NCI-H187 (cell line): ENCODE measurements around the gene TTYH2.

Experiments used
- DNase-seq, 2 experiments: peaks; one replicate each; lab custom pipeline; 2025; lab: John Stamatoyannopoulos, UW

Gene TTYH2

DNA sequence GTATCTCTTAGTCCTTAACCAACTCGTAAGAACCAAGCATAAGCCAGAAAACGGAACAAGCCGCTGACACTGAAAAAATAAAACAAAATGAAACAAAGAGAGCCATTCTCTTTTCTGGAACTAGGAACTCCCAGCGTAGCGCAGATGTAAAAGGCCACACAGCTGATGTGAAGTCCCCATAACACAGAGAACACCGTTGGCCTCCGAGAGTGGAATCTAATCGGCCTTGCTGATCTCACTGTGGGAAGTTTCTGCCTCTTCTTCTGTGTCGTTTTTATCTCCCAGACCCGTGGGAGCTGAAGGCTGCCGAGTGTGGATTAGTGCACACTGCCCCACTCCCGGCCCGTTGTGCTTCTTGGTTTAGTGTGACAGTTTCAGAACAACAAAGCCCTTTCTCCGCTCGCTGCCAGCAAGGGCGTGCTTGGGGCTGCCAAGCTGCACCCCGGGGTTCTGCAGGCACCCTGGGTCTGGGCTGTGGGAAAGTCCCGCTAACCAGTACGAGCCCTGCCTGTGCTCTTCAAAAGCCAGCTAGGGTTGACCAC is 21.7 kb downstream of the TTYH2 start:
- DNase-seq: no peak

DNA sequence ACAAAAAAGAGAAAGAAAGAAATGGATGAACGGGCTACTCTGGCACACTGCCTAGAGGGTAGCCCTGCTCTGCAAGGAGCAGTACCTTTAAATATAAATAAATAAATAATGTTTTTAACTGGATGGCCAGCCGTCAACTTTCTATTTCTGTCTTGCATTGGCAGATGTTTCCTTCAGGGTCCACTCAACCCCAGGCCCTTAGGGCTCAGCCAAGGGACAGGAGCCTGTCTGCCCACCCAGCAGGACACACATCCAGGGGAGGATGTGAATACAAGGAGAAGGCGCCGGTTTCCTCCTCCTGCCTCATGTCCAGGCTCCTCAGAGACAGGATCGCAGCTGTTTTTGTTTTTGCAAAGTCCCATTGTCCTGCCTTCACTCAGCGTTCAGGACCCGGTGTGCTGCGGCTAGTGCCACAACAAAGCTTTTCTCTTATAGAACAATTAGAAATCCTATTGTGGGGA is 22.6 kb downstream of the TTYH2 start:
- no peak for DNase-seq

DNA sequence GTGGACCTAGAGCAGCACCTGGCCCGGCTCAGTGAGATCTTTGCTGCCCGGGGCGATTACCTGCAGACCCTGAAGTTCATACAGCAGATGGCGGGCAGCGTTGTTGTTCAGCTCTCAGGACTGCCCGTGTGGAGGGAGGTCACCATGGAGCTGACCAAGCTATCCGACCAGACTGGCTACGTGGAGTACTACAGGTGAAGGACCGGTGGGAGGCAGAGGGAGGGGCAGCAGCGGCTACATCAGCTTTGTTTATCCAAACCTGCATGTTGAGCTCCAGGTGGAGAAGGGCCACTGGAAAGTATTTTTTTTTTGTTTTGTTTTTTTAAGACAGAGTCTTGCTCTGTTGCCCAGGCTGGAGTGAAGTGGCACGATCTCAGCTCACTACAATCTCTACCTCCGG is 23.9 kb downstream of the TTYH2 start:
- DNase-seq: no peak

DNA sequence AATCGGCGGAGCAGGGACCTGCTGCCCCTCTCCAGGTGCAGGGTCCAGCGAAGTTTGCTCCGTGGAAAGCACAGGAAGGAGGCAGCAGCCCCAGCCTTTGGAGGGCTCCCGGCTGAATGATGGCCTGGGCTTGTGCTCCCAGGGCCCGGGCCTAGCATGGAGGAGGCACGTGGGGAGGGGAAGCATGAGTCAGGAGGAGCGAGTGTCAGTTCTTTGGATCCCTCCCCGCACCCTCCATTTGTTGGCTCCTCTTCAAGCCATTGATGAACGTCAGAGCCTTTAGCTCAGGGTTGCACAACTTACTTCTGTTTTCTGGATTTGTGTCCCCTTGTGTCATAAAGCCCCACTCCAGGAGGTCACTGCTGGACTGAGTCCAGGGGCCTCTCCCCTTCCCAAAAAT is 25.8 kb downstream of the TTYH2 start:
- DNase-seq: no peak

DNA sequence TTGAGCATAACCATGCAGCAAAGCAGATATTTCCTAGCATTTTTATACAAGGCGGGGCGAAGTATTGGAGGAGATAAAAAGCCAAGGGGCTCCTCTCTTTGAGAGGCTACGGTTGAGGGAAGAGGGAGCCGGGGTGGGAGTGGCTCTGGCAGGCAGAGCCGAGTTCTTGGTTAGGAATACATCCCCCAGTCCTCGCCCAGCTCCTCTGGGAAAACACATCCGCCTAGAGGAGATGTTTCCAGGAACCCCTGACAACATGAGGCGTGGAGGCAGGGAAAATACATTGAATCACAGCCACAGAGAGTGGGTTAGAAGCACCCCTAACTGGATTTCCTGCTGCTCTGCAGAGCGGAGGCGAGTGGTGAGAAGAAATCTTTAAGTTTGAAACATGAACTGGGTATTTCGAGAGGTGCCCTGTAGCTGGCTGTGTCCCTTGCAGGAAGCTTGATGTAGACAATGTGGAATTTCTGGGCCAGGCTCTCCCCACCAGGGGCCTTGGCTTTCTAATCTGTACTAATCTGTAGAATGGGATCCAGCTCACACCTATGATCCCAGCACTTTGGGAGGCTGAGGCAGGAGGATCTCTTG is 27.3 kb downstream of the TTYH2 start:
- DNase-seq: no peak

DNA sequence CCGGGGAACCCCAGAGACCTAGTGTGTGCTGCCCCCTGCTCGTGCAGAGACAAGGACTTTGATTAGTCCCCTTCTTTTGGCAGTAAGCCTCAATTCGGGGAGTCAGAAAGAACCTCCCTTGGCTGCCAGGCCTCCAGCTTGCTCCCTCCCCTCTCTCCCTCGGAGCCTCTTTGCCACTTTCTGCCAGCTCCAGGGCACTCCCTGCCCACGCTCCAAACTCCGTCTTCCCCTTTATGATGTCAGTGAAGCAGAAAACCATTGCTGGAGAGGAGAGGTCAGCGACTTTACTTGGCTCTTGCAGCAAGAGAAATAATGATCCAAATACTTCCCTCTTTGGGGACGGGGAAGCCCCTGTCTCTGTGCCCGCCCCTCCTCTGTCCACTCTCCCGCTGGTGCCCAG is 28.1 kb downstream of the TTYH2 start:
- no peak for DNase-seq

DNA sequence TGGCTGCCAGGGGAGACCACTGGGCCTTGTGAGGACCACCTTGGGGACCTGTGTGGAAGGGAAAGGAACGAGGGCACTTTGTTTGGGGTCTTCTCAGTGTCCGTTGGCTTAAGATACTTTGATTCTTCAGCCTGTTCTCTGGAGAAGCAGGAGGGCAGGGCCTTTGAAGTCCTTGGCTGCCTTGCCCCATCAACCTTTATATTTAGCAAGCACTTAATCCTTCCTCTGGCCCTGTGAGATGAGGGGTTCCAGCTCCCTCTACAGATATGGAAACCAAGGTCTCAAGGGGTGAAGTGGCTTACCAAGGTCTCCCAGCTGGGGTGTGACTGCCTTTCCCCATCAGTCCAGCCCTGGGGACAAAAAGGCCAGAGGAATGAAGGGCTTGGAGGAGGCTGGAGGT is 28.5 kb downstream of the TTYH2 start:
- DNase-seq: no peak

DNA sequence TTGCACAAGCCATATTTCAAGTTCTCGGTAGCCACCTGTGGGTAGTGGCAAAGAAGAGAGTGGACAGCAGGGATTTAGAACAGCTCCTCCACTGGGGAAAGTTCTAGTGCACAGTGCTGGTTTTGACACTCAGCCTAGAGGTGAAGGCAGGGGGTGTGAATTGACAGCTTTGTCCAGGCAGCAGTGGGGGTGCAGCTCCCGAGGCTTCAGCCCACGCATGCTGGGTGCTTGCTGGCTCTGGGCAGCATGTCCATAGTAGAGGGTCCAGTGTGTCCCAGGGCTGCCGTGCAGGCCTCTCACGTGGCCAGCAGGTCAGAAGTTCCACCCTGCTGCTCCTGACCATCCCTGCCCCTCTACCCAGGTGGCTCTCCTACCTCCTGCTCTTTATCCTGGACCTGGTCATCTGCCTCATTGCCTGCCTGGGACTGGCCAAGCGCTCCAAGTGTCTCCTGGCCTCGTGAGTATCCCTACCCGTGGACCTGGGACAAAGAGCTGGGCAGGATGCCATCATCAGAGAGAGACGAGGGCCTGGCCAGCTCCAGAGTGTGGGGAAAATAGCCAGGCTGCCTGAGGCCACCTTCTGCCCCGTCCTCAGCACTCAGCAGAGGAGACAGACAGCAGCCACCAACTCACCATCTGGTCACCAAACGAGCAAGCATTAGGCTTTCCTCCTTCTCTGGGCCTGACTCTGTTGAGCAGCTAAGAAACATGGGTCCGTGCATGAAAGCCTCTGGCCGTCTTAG is 29.8 kb downstream of the TTYH2 start:
- DNase-seq: no peak

DNA sequence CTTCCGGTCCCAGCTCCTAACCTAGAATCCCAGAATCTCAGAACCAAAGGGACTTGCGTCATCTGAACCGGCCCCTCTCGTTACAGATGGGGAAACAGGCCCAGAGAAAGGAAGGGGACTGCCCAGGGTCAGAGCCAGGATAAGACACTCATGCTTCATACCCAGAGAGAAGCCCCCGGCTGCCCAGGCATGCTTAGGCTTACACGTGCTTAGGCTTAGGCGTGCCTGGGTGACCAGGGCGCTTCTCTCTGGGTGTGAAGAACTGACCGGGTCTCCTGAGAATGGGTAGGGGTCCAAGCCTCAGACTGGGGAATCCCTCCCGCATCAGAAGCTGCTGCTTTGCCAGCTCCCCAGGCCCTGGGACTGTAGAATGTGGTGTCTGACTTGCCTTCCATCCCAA is 30.8 kb downstream of the TTYH2 start:
- DNase-seq: no peak

DNA sequence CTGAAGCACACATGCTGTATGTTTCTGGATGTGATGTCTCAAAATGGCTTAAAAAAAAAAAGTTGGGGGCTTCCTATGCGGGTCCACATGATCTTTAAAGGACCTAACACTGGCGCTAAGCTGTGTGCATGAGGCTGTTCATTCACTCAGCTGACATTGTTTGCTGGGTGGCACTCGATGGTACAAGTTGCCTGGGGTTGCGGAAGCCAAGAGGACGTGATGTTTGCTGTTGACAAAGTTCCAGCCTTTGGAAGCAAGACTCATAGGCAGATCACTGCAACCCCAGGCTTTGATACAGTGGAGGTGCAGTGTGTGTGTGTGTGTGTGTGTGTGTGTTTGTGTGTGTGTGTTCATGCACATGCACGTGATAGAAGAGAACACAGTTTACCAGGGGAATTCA is 31.2 kb downstream of the TTYH2 start:
- no peak for DNase-seq

DNA sequence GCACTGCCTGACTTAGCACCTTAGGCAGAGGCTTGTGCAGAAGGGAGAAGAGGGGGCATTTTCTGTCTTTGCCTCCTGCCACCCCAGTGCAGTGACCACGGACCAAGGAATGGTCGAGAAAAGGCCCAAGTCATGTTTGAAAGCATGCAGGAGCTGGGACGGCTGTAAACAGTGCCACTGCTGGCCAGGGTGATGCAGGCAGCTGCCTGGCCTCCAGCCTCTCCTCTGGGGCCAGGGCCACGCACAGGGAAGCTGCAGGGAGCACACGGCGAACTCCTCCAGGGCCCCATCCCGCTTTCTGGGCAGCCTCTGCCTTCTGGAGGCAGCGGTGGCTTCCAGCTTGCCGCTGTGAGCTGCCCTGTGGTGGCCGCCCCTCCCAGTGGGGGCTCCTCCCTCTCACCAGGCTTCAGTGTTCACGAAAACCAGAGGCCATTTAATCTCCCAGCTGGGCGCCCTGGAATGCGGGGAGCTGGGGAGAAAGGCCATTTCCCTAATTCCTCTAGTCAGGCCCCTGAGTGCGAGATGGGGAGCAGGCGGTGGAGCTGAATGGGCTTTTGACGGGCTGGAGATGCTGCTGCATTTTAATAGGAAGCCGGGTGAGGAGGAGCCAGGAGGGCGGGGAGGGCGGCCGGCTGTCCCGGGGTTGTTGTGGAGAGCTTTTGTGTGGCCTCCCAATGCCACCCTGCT is 31.9 kb downstream of the TTYH2 start:
- DNase-seq: no peak

DNA sequence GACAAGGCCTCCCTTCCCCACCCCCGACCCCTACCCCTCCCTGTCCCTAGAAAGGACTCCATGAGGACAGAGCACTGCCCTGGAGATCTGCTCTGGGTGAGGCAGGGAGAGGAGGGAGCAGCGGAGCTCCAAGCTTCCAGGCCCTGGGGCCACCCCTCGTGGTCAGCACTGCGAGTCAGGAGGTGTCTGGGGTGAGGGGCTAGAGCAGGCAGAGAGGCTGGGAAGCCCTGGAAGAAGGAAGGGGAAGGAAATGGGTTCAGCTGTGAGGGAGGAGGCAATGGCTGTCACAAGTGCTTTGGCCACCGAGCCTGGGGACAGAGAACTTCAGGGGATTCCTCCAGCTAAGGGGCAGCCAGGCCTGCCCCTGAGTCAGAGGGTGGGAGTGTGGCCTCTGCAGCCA is 32.5 kb downstream of the TTYH2 start:
- DNase-seq: no peak

DNA sequence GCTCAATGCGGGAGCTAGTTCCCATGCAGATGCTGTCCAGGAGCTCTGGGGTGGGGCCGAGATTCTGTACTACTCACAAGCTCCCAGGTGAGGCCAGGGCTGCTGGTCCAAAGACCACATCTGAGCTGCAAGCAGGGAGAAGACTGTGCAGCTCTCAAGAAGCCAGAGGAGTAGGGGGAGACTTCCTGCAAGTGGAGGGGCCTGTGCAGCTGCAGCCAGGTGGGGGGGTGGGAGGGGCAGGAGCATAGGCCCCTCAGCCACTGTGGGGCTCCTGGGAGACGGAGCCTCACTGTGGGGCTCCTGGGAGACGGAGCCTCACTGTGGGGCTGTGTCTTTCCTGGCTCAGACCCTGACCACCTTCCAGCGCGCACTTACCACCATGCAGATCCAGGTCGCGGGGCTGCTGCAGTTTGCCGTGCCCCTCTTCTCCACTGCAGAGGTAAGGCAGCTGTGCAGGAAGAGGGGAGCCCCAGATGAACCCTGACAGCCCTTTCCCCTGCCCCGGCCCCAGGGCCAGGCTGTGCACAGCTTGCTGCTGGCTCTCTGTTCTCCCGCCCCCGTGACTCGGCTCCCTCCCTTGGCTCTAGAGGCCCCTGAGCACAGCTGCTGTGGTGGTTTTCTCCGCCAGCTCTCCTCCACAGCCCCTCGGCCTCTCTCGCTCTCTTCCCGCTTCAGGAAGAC is 36.4 kb downstream of the TTYH2 start:
- DNase-seq: no peak

DNA sequence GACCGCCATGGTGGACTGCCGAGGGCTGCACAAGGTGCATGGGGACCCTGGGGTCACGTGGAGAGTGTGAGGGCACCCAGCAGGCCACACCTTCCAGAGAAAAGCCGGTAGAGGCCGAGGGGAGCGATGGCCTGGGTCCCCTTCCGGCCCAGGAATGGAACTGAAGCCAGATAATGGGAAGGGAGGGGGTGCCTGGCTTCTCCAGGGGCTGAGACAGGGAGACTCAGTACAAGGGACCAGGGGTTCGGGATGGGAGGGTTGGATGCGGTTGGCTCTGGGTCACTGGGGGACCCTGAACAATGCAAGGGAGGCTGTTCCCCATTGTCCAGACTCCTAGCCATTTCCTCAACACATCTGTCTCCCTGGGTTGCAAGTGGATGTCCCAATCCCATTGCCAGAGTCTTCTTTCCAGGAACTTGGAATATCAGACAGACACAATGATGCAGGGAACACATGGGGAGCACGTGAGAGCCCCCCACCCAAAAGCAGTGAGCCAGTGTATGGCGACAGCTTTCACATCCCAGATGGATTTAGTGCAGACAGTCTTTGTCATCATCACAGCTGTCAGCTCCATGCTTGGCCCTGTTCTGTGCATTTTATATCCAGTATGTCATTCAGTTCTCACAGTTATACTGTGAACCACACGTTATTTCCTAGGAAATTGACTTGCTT is 37.1 kb downstream of the TTYH2 start:
- DNase-seq: no peak

DNA sequence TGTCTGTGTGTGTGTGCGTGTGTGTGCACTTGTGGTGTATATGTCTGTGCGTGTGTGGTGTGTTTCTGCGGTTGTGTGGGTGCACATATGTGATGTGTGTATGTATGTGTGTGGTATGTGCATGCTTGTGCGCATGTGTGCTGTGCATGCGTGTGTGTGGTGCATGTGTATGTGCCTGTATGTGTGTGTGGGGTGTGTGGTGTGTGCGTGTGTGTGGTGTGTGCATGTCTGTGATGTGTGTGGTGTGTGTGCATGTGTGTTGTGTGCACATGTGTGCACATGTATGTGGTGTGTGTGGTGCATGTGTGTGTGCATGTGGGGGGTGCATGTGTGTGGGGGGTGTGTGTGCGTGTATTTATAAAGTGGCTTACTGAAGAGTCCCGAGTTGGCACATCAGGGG is 37.7 kb downstream of the TTYH2 start:
- no peak for DNase-seq

DNA sequence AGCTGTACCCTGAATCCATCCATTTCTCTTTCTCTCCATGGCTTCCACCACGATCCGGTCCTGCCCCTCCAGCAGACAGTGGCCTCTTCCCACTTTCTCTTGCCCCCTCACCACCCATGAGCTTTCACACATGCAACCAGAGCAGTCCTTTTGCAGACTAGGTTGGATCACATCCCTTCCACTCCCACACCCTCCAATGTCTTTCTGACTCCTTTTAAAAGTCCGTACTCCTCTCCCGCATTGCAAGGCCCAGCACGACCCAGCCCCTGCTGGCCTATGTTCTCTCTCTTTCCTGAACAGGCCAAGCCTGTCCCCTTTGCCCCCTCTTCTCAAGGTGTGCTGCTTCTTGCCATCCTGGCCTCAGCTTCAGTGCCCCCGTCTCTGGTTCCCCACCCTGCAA is 38.2 kb downstream of the TTYH2 start:
- DNase-seq: no peak

DNA sequence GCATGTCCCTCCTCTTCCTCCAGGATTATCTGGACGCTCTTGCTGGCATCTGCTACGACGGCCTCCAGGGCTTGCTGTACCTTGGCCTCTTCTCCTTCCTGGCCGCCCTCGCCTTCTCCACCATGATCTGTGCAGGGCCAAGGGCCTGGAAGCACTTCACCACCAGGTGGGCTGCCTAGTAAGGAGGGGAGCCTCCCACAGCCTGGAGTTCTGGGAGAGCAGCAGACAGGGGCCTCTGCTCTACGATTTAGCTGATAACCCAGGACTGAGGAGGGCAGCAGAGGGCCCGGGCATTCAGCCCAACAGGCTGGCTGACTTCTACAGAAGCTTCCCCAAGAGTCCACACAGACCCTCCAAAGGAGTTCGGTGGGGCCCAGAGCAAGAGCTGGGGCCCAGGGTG is 38.8 kb downstream of the TTYH2 start:
- no peak for DNase-seq

DNA sequence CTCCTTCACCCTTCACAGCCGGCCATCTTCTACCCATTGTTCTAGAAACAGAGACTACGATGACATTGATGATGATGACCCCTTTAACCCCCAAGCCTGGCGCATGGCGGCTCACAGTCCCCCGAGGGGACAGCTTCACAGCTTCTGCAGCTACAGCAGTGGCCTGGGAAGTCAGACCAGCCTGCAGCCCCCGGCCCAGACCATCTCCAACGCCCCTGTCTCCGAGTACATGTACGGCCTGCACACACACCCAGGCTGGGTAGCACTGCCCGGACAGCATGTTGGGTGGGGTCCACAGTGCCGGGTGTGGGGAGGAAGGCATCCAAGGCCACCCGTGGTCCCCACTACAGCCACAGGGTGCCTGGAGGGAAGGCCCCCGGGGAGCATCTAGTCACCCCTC is 39.7 kb downstream of the TTYH2 start:
- no peak for DNase-seq

DNA sequence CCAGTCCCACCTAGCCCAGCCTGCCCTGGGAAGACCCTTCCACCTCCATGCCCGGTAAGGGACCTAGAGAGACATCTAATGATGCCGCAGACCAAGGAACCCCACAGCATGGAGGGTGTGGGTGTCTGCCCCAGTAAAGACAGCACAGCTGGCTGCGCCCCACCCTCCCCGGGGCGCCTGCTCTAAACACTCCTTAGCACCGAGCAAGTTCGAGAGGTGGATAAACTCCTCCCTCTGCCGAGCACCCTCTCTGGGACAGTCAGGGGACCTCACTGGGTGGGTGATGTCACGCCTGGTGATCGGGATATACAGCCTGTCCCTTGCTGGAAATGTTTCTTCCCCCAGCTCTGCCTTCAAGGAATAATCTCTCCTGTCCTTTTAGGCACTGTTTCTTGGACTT is 43.9 kb downstream of the TTYH2 start:
- no peak for DNase-seq

DNA sequence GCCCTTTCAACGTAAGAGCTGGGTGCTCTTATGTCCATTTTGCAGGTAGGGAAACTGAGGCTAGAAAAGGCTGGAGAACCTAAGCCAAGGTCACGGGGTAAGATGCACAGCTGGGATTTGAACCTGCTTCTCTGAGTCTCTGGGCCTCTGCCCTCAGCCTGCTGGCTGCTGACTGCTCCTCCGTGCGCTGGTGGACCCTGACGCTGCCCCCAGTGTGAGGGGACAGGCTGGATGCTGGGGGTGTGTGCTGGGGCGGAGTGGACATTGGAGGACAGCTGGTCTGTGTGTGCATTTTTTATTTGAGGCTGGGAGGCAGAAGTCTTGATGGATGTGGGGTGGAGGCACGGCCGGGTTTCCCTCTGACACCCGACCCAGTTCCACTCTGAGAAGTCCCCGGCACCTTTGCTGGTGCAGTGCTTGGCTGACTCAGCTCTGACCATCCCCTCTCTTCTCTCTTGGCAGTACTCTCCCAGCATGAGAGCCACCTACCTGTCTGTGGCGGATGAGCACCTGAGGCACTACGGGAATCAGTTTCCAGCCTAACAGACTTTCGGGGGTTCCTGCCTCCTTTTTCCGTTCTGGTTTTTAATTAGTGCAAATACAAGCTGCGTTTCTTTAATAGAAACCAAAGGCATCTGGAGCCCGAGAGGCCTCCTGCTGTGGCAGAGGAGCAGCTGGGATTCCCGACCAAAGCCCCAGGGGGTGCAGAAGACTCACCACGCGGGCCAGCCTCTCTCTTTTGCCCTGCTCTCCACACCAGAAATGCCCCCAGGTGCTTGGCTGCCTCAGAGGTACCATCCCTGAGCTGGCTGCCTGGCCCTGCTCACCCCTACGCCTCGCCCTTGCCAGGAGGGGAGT is 46.5 kb downstream of the TTYH2 start:
- DNase-seq: no peak

DNA sequence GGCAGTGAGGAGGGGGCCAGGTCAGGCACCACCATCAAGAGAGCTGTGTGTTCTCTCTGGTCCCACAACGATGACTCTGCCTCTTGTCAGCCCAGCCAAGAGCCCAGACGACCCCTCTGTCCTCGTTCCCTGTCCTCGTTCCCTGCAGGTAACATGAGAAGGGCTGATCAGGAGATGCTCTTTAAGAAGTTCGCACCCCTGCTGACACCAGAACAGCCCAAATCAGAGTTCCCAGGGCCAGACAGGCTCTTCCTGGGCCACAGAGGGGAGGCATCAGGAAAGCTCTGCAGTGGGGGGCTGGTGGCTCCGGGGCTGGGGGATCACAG is 47.1 kb downstream of the TTYH2 start:
- no peak for DNase-seq
